Small intestine (tissue), 7 donors: ENCODE measurements around the gene SNRNP25. TPM values are rescaled to one million over a fixed set of nuclear protein-coding genes. Genes with fewer than 3 reads are reported as not detected.
"Not testable (repeated sequence)": the region's sequence is repeated elsewhere in the genome, so short reads cannot be mapped to it uniquely, and the experiment has no call there.

ENCODE experiments used
- DNase-seq, 2 donors: peaks; one replicate each; pipeline versions ENCODE4 v3.0.0 to v3.0.0-alpha.2; 2013
- FAIRE-seq: peaks from 2 replicates; lab custom pipeline; 2012; peaks lifted over from hg19 to GRCh38; lab: Jason Lieb, UNC
- H3K27ac ChIP-seq, 3 donors: one replicate each; pipeline ENCODE4 v1.5.1; 2013; ENCODE audit warnings: low read length in 2 of 3, mild to moderate bottlenecking in 2 of 3, control low read depth in 1 of 3, inconsistent platforms in 1 of 3, low read depth in 1 of 3, moderate library complexity in 1 of 3
- H3K27me3 ChIP-seq, 3 donors: one replicate each; pipeline ENCODE4 v1.6.1; 2013; ENCODE audit warnings: low read length in 3 of 3, inconsistent platforms in 1 of 3; ENCODE audit not compliant: control insufficient read depth in 3 of 3, insufficient read depth in 3 of 3
- H3K36me3 ChIP-seq, 3 donors: one replicate each; pipeline ENCODE4 v1.6.1; 2013; ENCODE audit warnings: low read length in 3 of 3, inconsistent platforms in 1 of 3, low read depth in 1 of 3, mild to moderate bottlenecking in 1 of 3, moderate library complexity in 1 of 3; ENCODE audit not compliant: control insufficient read depth in 3 of 3, insufficient read depth in 2 of 3
- H3K4me1 ChIP-seq, 3 donors: one replicate each; pipeline ENCODE4 v1.6.1; 2013; ENCODE audit warnings: low read length in 2 of 3, inconsistent platforms in 1 of 3, low read depth in 1 of 3, mild to moderate bottlenecking in 1 of 3, moderate library complexity in 1 of 3; ENCODE audit not compliant: control insufficient read depth in 3 of 3, insufficient read depth in 2 of 3
- H3K4me3 ChIP-seq, 3 donors: one replicate each; pipeline ENCODE4 v1.5.1; 2013; ENCODE audit warnings: low read length in 3 of 3, control low read depth in 1 of 3, inconsistent platforms in 1 of 3, low read depth in 1 of 3, mild to moderate bottlenecking in 1 of 3, moderate library complexity in 1 of 3
- H3K9me3 ChIP-seq, 2 donors: one replicate each; pipeline ENCODE4 v1.6.1; 2013; ENCODE audit warnings: low read depth in 1 of 2, low read length in 1 of 2; ENCODE audit not compliant: control insufficient read depth in 2 of 2, insufficient read depth in 1 of 2
- WGBS, 3 donors: extraction: QIAGEN DNeasy Blood & Tissue Kit; methylation state at CpG; one replicate each; pipeline ENCODE4 v1.1.7; 2013; 5-methylcytosine and 5-hydroxymethylcytosine counted together
- polyA plus RNA-seq, 4 donors: library from polyadenylated mRNA; stranded (reverse) in 3 of 4; unstranded in 1 of 4; fragments of 200-250 nt in 3 of 4; fragments of 120-200 nt in 1 of 4; gene quantifications; one replicate each; pipeline versions ENCODE4 v1.2.1 to v1.2.3, GENCODE V29; 2013
- donor health status: healthy with polysubstance abuse.
- donor health status: control.
- donor health status: control.
- donor health status: Bipolar disorder and iron deficiency.
- donor health status: healthy.

The SNRNP25 gene
- polyA plus RNA-seq, 4 donors = 17.3 to 38.2 (median 27.6) TPM

- not testable (repeated sequence) for H3K9me3 ChIP-seq, H3K4me1 ChIP-seq, H3K27ac ChIP-seq, H3K4me3 ChIP-seq, FAIRE-seq, H3K36me3 ChIP-seq, H3K27me3 ChIP-seq, DNase-seq
- WGBS, 3 donors = 27 to 75% (median 68%) methylated on average over 1 to 4 of the region's 7 CpGs
These were observed 23.0 kb upstream of the SNRNP25 start for GRCh38 chr16:30627-31026.

- DNase-seq, H3K36me3 ChIP-seq, FAIRE-seq, H3K4me3 ChIP-seq, H3K9me3 ChIP-seq, H3K27me3 ChIP-seq, H3K27ac ChIP-seq, H3K4me1 ChIP-seq: not testable (repeated sequence)
- 80 to 88% (median 82%) methylated on average over 4 to 5 of the region's 8 CpGs for WGBS, 3 donors
These were observed 20.3 kb upstream of the SNRNP25 start for GRCh38 chr16:33154-33876.

- Histone ChIP-seq H3K4me1 (peaks cover 0 to 2% (median 0%) of the 10 kb centered on the region in 3 donors), H3K9me3 (no peaks in the 10 kb centered on the region), H3K4me3 (no peak overlapping the region), H3K36me3 (peaks cover 0 to 5% (median 0%) of the 10 kb centered on the region in 3 donors), H3K27ac (no peak overlapping the region), H3K27me3 (no peaks in the 10 kb centered on the region)
- 81 to 88% (median 82%) methylated on average over 21 of the region's 21 CpGs for WGBS, 3 donors
- DNase-seq (no peak), FAIRE-seq (no peak)
These were observed 19.6 kb upstream of the SNRNP25 start for GRCh38 chr16:33877-34647.

- Histone ChIP-seq H3K4me3 (no peak overlapping the region), H3K27ac (no peak overlapping the region), H3K27me3 (no peaks in the 10 kb centered on the region), H3K4me1 (peaks cover 0 to 5% (median 0%) of the 10 kb centered on the region in 3 donors), H3K36me3 (peaks cover 0 to 5% (median 0%) of the 10 kb centered on the region in 3 donors), H3K9me3 (no peaks in the 10 kb centered on the region)
- DNase-seq (no peak), FAIRE-seq (no peak)
- 39 to 74% (median 54%) methylated on average over 6 of the region's 6 CpGs for WGBS, 3 donors
These were observed 19.0 kb upstream of the SNRNP25 start for GRCh38 chr16:34648-34987.

- H3K4me3 ChIP-seq = no peak overlapping the region
- DNase-seq (no peak), FAIRE-seq (no peak)
- H3K9me3 ChIP-seq = no peaks in the 10 kb centered on the region
- peaks cover 0 to 5% (median 0%) of the 10 kb centered on the region in 3 donors for H3K4me1 ChIP-seq
- no peaks in the 10 kb centered on the region for H3K27me3 ChIP-seq
- no peak overlapping the region for H3K27ac ChIP-seq
- WGBS, 3 donors = 72 to 85% (median 79%) methylated on average over 17 of the region's 17 CpGs
- peaks cover 0 to 5% (median 0%) of the 10 kb centered on the region in 3 donors for H3K36me3 ChIP-seq
These were observed 18.5 kb upstream of the SNRNP25 start for GRCh38 chr16:35011-35677.

- Histone ChIP-seq H3K4me3 (no peak overlapping the region), H3K4me1 (peaks cover 0 to 5% (median 0%) of the 10 kb centered on the region in 3 donors), H3K27ac (no peak overlapping the region), H3K36me3 (peaks cover 0 to 5% (median 0%) of the 10 kb centered on the region in 3 donors), H3K27me3 (no peaks in the 10 kb centered on the region), H3K9me3 (no peaks in the 10 kb centered on the region)
- DNase-seq (no peak), FAIRE-seq (no peak)
- WGBS, 3 donors = 81 to 93% (median 91%) methylated on average over 11 of the region's 11 CpGs
These were observed 17.8 kb upstream of the SNRNP25 start for GRCh38 chr16:35678-36305.

- no peak overlapping the region for H3K4me3 ChIP-seq
- FAIRE-seq = no peak
- peaks cover 0 to 5% (median 0%) of the 10 kb centered on the region in 3 donors for H3K4me1 ChIP-seq
- H3K27ac ChIP-seq = no peak overlapping the region
- no peak for DNase-seq
- 65 to 84% (median 66%) methylated on average over 15 of the region's 15 CpGs for WGBS, 3 donors
- H3K9me3 ChIP-seq = no peaks in the 10 kb centered on the region
- H3K36me3 ChIP-seq = peaks cover 0 to 5% (median 0%) of the 10 kb centered on the region in 3 donors
- no peaks in the 10 kb centered on the region for H3K27me3 ChIP-seq
These were observed 17.2 kb upstream of the SNRNP25 start for GRCh38 chr16:36336-36984.
